AG04449 (cell line): ENCODE data around the gene HAO2.

Experiments used
- CTCF ChIA-PET: fragments of 350-600 bp; formaldehyde crosslinking; extraction: SDS; loops from one replicate; lab custom pipeline; 2021; ENCODE audit warnings: antibody characterized with exemption; lab: Yijun Ruan, JAX
- POLR2A ChIA-PET: fragments of 400-600, 350-600 bp; formaldehyde crosslinking; extraction: SDS; loops from one replicate; lab custom pipeline; 2020; ENCODE audit warnings: antibody characterized with exemption, inconsistent platforms; lab: Yijun Ruan, JAX
- DNase-seq: peaks from one replicate; pipeline ENCODE4 v3.0.0-alpha.2; 2010; ENCODE audit warnings: low read depth, low spot score
- H3K4me3 ChIP-seq: 2 replicates; pipeline ENCODE4 v1.5.1; 2011; ENCODE audit warnings: low read depth, mild to moderate bottlenecking, control low read depth, low read length
- TF ChIP-seq, protein P1 (sequence below): IDR thresholded peaks from one replicate; pipeline ENCODE4 v1.5.1; 2011; ENCODE audit warnings: mild to moderate bottlenecking, moderate library complexity, low read length, control low read depth, inconsistent platforms; ENCODE audit not compliant: insufficient read depth; ENCODE audit errors: missing control alignments

HAO2 gene

DNA sequence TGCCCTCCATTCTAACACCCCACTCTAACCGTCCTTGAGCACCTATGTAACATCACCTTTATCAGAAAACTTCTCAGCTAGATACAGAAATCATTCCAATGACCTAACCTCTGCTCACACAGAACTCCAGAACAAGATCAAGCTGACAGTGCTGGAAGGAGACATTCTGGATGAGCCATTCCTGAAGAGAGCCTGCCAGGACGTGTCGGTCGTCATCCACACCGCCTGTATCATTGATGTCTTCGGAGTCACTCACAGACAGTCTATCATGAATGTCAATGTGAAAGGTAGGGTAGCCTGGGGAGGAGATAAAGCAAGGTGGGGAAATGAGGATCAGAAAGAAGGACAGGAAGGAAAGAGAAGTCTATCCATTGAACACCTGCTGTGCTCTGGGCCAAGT, 74.2 kb downstream of the HAO2 start:
- DNase-seq, result no peak
- TF ChIP-seq, protein P1, sequence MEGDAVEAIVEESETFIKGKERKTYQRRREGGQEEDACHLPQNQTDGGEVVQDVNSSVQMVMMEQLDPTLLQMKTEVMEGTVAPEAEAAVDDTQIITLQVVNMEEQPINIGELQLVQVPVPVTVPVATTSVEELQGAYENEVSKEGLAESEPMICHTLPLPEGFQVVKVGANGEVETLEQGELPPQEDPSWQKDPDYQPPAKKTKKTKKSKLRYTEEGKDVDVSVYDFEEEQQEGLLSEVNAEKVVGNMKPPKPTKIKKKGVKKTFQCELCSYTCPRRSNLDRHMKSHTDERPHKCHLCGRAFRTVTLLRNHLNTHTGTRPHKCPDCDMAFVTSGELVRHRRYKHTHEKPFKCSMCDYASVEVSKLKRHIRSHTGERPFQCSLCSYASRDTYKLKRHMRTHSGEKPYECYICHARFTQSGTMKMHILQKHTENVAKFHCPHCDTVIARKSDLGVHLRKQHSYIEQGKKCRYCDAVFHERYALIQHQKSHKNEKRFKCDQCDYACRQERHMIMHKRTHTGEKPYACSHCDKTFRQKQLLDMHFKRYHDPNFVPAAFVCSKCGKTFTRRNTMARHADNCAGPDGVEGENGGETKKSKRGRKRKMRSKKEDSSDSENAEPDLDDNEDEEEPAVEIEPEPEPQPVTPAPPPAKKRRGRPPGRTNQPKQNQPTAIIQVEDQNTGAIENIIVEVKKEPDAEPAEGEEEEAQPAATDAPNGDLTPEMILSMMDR, result no peak
- ChIA-PET CTCF (no interaction called here), POLR2A (no interaction called here)
- H3K4me3 ChIP-seq, result no peak overlapping the region
